RPMI8226 (cell line): ENCODE data around the gene OPCML.

ENCODE experiments used
- DNase-seq: peaks from one replicate; pipeline ENCODE4 v3.0.0-alpha.2; 2015

OPCML gene

GRCh38 chr11:132818951-132819350, 713.4 kb downstream of the OPCML start:
- DNase-seq = no peak

GRCh38 chr11:132817387-132817786, 714.9 kb downstream of the OPCML start:
- DNase-seq = no peak

- no peak for DNase-seq
These were observed 717.9 kb downstream of the OPCML start for GRCh38 chr11:132814410-132814809.

GRCh38 chr11:132811649-132812048, 720.7 kb downstream of the OPCML start:
- no peak for DNase-seq

DNA sequence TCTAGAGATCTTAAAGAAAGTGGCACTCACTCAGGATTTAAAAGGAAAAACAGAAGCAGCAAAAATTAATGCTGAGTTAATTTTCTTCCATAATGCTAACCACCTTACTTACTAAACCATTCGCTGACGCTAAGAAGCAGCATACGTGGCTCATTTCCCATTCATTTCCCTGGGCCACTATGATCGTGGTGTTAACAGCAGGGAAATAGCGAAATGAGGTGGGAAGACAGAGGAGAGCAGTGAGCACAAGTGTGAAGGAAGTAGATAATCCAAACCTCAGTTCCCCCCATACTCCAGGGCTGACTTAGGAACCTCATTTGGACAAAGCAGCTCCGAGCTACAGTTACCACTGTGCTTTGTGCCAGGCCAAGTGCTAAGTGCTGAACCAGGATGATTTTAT, 723.2 kb downstream of the OPCML start:
- no peak for DNase-seq

DNA sequence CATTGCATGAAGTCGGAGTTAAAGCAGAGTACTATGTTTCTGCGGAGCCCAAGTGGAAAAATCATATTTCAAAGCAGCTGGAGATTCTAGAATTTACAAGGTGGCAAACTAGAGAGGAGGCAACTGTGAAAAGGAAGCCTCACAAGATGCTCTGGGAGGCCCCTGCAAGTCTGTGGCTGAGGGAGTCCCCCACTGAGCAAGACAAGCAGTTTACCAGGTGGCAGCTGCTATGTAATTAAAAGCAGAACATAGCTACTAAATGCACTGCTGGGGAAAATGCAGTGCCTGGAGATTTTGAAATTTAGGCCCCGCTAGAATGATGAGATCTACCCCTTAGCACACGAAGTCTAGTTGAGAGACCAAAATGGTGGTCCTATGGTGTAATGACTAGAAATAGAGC, 728.0 kb downstream of the OPCML start:
- no peak for DNase-seq

GRCh38 chr11:132803436-132803835, 728.9 kb downstream of the OPCML start:
- no peak for DNase-seq

- no peak for DNase-seq
These were observed 729.4 kb downstream of the OPCML start for GRCh38 chr11:132802947-132803346.

DNA sequence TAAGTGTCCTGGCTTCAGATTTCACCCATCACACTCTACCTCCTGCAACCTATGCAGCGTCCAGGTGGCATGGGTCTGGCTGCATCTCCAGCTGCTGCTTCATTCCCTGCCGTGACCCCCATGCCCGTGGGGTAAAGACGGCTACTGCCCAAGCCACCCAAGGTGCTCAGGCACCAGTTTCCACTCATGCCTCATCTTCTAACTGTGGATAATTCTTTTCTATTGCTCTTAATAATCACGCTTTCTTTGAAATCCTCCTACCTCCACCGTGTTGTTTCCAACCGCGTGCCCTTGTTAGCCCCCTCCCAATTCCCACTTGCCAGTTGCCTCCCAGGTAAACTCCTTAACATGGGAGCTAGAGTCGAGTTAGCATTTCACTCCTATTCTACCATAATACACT, 738.5 kb downstream of the OPCML start:
- DNase-seq = no peak

GRCh38 chr11:132792341-132793140, 739.8 kb downstream of the OPCML start:
- no peak for DNase-seq

GRCh38 chr11:132790971-132791370, 741.3 kb downstream of the OPCML start:
- no peak for DNase-seq

GRCh38 chr11:132790466-132790865, 741.8 kb downstream of the OPCML start:
- DNase-seq = no peak

DNA sequence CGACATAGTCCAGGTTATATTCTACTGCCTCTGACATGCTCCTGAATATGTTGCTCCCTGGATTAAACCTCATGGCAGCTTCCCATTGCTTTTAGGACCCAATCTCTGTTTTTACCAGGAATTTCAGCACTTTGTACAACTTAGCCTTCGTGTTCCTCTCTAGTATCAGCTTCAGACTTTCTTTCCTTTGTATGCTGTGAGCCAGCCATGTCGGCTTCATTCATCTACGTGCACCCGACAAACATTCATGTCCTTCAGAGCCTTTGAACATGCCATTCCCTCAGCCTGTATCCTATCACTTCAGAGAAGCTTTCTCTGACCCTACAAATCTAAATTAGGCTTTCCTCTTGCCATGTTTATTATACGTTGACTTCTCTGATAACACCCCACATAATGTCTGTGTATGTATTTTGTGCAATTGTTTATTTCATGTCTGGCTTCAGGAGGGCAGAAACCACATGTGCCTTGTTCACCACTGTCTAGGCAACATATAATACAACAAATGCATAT, 743.4 kb downstream of the OPCML start:
- DNase-seq = no peak

DNA sequence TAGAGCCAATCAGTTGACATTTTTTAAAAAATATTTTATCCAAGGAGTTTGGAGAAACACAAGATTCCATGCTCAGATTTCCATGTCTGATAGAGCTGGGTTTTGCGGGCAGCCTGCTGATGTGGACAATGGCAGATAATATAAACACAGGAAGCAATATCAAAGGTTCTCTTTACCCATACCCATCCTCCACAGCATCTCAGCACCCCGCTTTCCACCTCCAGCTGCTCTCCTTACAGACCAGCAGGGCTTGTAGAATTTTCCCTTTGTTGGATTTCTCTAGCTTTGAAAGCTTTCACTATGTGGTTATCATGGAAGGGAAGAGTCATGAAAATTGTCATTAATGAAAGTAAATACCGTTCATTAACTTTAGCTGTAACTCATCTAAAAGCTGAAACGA, 746.4 kb downstream of the OPCML start:
- DNase-seq = no peak

- no peak for DNase-seq
These were observed 747.9 kb downstream of the OPCML start for GRCh38 chr11:132784441-132784840.

- DNase-seq = no peak
These were observed 750.2 kb downstream of the OPCML start for GRCh38 chr11:132782102-132782501.

DNA sequence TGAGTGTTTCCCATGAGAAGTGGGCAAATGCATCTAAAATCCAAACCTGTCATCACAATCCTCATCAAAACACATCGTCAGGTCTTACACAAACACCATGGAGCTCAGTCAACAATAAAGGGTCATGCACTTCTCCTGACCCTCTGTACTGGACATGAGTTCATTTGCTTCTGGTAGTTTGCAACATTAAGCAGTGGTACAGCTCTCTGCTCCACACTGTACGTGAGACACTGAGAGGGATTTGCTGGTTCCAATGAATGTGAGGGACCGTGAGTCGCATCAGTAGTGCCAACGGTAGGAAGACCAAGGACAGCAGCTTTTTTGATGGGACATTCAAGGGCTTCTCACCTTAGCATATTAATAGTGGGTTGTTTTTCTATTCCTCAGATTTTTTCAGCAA, 752.3 kb downstream of the OPCML start:
- no peak for DNase-seq

DNA sequence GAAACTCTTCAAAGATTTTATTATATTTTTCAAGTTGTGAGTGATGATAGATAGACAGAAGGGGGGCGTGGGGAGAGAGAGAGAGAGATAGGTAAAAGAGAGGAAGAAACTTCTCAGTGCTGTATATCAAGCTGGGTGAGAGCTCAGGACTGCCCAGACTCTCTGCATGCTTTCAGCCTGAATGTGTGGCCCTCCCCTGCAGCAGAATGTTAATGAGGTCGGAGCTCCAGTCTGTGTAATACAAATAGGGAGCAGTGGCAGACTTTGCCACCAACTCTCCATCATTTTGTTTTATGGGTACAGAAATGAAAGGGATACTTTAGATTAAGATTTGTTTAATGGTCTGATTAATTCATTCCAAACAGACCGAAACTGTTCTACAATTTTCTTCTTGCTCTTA, 752.8 kb downstream of the OPCML start:
- no peak for DNase-seq

DNA sequence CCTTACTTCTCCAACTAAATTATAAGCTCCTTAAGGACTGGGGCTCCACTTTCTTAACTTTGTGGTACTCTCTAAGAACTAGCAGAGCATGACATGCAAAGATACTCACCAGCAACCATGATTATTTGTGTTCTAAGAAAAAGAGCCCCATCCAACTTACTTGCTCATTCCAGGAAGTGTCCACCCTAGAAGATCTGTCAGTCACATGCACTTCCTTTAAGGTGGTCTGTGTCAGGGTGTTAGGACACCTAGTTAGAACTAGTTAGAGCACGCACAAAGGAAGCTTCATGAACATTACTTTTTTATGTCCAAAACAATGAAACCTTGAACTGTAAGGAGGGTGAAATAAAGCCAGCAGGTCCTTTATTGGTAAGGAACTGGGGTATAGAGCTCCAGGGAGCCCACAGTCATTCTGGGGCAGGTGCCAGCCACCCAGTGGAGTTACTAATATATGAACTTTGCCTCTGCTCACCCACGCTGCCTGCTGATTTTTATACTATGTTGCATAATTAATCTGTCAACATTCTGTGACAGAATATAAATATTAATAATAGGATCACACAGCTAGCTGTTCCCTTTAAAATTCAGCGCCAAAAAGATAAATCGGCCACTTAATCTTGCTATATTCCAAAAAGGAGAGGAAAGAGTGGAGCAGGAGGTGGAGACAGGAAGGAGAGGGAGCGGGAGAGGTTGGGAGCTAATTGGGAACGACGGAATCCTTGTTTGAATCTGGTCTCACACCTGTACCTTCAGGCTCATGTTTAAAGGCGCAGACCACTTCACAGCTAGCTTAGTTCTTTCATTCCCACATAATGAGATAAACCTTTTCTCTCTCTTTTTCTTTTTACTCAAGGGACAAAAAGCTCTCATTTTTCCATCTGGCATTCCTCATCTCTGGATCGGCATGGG, 755.0 kb downstream of the OPCML start:
- no peak for DNase-seq

DNA sequence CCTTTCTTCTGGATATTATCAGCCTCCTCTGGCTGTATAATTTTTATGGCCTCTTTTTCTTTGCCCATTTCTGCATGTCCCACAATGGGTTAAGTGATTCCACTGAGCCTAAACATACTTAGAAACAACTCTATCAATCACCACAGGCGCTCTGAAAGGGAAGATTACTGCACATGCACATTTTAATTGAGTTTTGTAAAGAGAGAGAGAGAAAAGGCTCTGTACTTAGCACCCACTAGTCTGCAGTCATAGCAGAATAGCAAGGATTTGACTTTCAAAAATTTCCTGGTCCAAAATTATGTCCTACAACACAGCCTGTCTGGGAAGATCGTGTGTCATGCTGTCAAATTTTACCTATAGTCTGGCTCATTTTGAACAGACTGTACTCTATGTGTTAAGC, 758.5 kb downstream of the OPCML start:
- DNase-seq = no peak

- no peak for DNase-seq
These were observed 759.4 kb downstream of the OPCML start for GRCh38 chr11:132772703-132773545.

- DNase-seq = no peak
These were observed 760.6 kb downstream of the OPCML start for GRCh38 chr11:132771746-132772145.
